Prostate gland (tissue), 2 donors: ENCODE data around the gene TRAK1. TPM values are rescaled to one million over a fixed set of nuclear protein-coding genes. Genes with fewer than 3 reads are reported as not detected.
A peak's percentile ranks its signal among the peaks of the same experiment; 100 is the strongest.

Source experiments
- DNase-seq: peaks from one replicate; pipeline ENCODE4 v3.0.0-alpha.2; 2019; ENCODE audit warnings: low spot score
- H3K27ac ChIP-seq, 2 donors: fragments of 200-600 bp; sonication (generic); 2 replicates each; pipeline ENCODE4 v1.5.1; 2017 to 2019
- H3K27me3 ChIP-seq: fragments of 200-600 bp; sonication (generic); replicated peaks from 2 replicates; pipeline ENCODE4 v1.5.1; 2019; ENCODE audit not compliant: insufficient read depth
- H3K36me3 ChIP-seq, 2 donors: fragments of 200-600 bp; sonication (generic); 1 replicate in 1 of 2; 2 replicates in 1 of 2; pipeline versions ENCODE4 v1.5.1 to v1.8.1; 2017 to 2019
- H3K4me1 ChIP-seq: fragments of 200-600 bp; sonication (generic); replicated peaks from 2 replicates; pipeline ENCODE4 v1.5.1; 2019
- H3K4me3 ChIP-seq, 2 donors: fragments of 200-600 bp; sonication (generic); 2 replicates each; pipeline ENCODE4 v1.5.1; 2017 to 2019
- H3K9me3 ChIP-seq: fragments of 200-600 bp; sonication (generic); 2 replicates; pipeline ENCODE4 v1.5.1; 2017
- POLR2A ChIP-seq: fragments of 450-650 bp; IDR thresholded peaks from one replicate; pipeline ENCODE4 v1.6.1; 2016; ENCODE audit warnings: antibody characterized with exemption, mild to moderate bottlenecking
- POLR2AphosphoS5 ChIP-seq: sonication (generic); formaldehyde crosslinking; IDR thresholded peaks from one replicate; pipeline ENCODE4 v1.6.1; 2017; ENCODE audit warnings: antibody characterized with exemption
- whole genome bisulfite sequencing: methylation state at CpG from one replicate; pipeline ENCODE4 v1.1.5; 2018; 5-methylcytosine and 5-hydroxymethylcytosine counted together
- intact Hi-C: fragments of 100-400 bp; cut with DNase I; formaldehyde crosslinking; loops from one replicate; pipeline ENCODE4 v1.14.2; 2022
- total RNA-seq, 2 donors: library from RNA; depleted of rRNA; stranded (reverse); fragments of >200 nt; gene quantifications; one replicate each; pipeline ENCODE4 v1.1.0, GENCODE V29; 2016
- TF ChIP-seq, protein P1 (sequence below), 4 experiments: fragments of 200-600 bp in 2 of 4; fragments of 450-650 bp in 2 of 4; sonication (generic) in 2 of 4; IDR thresholded peaks; 1 replicate in 3 of 4; 2 replicates in 1 of 4; pipeline ENCODE4 v1.5.1; 2016 to 2019; ENCODE audit warnings: antibody characterized with exemption in 4 of 4, mild to moderate bottlenecking in 2 of 4, moderate library complexity in 2 of 4

Gene TRAK1
- total RNA-seq, 2 donors from 2014 or later, result 35.6 to 80.3 TPM

DNA sequence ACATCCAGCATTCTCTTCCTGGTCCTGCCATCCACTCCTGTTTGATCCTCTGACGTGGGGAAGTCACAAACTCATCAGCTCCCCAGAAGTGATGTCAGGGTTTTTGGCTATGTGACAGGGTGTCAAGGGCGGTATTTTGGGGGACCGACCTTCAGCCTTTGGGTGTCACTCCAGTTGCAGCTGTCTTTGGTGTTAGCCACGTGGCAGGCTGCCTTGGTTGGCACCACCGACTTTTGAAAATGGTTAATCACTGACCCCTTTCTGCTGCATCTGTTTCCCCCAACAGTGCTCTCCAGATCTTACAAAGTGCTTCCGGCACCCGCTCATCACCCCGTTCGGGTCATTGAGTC is 86.6 kb downstream of the TRAK1 start:
- TF ChIP-seq POLR2A, result no peak
- Histone ChIP-seq H3K4me1 (no peaks in the 10 kb centered on the region), H3K9me3 (no peaks in the 10 kb centered on the region), H3K27me3 (no peaks in the 10 kb centered on the region), H3K36me3 (no peaks in the 10 kb centered on the region), H3K4me3 (no peak overlapping the region), H3K27ac (no peak overlapping the region)
- intact Hi-C loops, result no loop called here
- WGBS, result 96% methylated on average over 9 of the region's 9 CpGs
- DNase-seq, result no peak

DNA sequence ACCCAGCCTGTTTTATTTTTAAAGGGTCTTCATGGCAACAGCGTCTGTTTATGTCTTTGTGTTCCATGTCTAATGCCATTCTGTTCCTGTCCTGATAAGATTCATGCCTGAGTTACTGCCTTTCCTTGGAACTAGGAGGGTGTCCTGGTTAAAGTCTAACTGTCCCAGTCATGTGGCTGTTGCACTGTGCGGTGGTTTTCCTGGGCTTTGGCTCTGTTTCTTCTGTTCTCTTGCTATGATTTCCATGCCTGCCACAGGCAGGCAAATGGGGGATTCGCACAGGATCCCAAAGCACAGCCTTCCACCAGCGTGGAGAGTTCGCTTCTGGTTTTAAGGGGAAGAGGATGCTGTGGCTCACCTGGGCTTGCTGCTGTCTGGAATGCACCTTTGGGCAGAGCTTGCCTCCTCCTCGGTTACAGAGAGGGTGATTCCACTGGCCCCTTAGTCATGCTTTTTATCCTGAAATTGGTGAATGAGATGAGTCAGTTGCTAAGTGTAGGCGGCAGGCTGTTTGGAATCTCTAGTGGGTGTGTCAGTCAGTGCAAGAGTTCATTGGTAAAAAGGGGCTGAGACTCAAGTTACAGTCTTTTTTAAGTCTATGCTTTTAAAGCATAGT is 88.1 kb downstream of the TRAK1 start:
- H3K9me3 ChIP-seq, result no peaks in the 10 kb centered on the region
- TF ChIP-seq POLR2A, result no peak
- no peak for TF ChIP-seq POLR2AphosphoS5
- TF ChIP-seq, protein P1, sequence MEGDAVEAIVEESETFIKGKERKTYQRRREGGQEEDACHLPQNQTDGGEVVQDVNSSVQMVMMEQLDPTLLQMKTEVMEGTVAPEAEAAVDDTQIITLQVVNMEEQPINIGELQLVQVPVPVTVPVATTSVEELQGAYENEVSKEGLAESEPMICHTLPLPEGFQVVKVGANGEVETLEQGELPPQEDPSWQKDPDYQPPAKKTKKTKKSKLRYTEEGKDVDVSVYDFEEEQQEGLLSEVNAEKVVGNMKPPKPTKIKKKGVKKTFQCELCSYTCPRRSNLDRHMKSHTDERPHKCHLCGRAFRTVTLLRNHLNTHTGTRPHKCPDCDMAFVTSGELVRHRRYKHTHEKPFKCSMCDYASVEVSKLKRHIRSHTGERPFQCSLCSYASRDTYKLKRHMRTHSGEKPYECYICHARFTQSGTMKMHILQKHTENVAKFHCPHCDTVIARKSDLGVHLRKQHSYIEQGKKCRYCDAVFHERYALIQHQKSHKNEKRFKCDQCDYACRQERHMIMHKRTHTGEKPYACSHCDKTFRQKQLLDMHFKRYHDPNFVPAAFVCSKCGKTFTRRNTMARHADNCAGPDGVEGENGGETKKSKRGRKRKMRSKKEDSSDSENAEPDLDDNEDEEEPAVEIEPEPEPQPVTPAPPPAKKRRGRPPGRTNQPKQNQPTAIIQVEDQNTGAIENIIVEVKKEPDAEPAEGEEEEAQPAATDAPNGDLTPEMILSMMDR (IDR thresholded peaks at IDR 0.05), result no peak
- H3K4me3 ChIP-seq, result no peak overlapping the region
- no peaks in the 10 kb centered on the region for H3K36me3 ChIP-seq
- H3K27ac ChIP-seq, result peak overlapping the region in 1 of 2 donors; percentile 3
- H3K27me3 ChIP-seq, result no peaks in the 10 kb centered on the region
- intact Hi-C loops, result no loop called here
- H3K4me1 ChIP-seq, result no peaks in the 10 kb centered on the region
- 26% methylated on average over 7 of the region's 7 CpGs for WGBS
- DNase-seq, result no peak

DNA sequence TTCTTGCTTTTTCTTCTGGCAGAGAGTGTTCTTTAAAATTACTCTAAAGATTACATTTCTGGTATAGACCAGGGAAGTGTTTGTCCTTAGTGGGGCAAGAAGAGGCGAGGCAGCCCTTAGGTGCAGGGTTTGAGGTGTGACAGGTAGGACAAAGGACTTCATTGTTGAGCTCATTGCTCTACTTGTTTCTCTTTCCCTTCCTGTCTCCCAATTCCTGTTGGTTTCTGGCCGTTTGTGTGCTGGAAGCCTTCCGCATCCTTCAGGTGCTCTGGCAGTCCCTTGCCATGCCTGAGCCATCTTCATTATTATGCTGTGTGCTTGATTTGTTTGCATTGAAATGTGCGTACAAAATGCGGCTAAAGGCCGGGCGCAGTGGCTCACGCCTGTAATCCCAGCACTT is 89.7 kb downstream of the TRAK1 start:
- Histone ChIP-seq H3K4me1 (no peaks in the 10 kb centered on the region), H3K27me3 (no peaks in the 10 kb centered on the region), H3K27ac (peak overlapping the region in 1 of 2 donors; percentile 52), H3K4me3 (no peak overlapping the region), H3K36me3 (no peaks in the 10 kb centered on the region), H3K9me3 (no peaks in the 10 kb centered on the region)
- intact Hi-C loops, result no loop called here
- TF ChIP-seq POLR2AphosphoS5, result peak; percentile 63
- TF ChIP-seq, protein P1 (IDR thresholded peaks at IDR 0.05), result no peak
- no peak for TF ChIP-seq POLR2A
- 52% methylated on average over 8 of the region's 8 CpGs for WGBS
- DNase-seq, result peak; percentile 56

DNA sequence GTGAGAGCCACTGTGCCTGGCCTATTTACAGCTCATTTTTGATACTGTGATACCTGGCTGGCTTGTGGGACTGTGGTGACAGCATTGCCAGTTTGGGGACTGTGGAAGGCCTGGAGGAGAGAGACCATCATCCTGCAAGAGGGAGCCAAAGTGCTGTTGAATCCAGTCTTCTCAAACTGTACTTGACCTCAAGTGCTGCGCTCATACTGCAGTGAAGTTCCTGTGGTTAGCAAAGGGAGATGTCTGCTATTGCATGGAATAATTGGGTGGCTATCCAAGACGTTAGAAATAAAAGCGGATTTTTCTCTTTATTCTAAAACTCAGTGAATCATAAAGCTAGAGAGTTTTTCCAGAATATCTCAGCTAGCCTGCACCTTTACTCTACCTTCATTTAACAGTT is 91.4 kb downstream of the TRAK1 start:
- 57% methylated on average over 3 of the region's 3 CpGs for WGBS
- DNase-seq, result no peak
- H3K4me1 ChIP-seq, result no peaks in the 10 kb centered on the region
- H3K36me3 ChIP-seq, result no peaks in the 10 kb centered on the region
- intact Hi-C loops, result no loop called here
- TF ChIP-seq POLR2A (no peak), POLR2AphosphoS5 (no peak)
- TF ChIP-seq, protein P1 (IDR thresholded peaks at IDR 0.05), result no peak
- no peaks in the 10 kb centered on the region for H3K9me3 ChIP-seq
- H3K27me3 ChIP-seq, result no peaks in the 10 kb centered on the region
- no peak overlapping the region for H3K4me3 ChIP-seq
- H3K27ac ChIP-seq, result no peak overlapping the region

DNA sequence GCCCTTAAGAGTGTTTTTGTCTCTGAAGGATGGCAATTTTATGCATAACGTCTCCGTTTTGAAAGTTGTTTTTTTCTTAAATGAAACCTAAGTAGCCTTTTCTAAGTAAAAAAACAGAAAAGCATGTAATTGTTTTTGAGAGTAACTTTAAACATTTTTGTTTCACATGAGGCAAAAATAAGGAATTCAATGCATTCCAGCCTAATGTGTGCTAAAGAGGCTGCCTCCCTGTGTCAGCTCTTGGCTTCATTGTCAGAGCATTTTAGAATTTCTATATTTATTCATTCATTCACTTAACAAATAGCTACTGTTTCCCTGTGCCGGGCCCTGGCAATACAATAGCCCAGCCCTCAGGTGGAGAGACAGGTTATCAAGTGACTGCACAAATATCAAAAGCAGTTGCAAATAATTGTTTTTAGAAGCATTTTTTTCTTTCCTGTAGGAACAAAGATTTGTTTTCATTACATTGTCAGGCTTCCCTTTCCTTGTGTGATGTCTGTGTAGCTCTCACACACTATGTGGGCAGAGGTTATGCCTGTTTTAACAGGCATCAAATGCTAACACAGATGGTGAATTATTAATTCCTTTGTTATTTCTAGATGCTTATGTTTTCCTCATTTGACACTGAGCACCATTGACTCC is 93.0 kb downstream of the TRAK1 start:
- H3K27ac ChIP-seq, result no peak overlapping the region
- intact Hi-C loops, result no loop called here

More for the DNA sequence above, 93.0 kb downstream of the TRAK1 start:
- no peaks in the 10 kb centered on the region for H3K36me3 ChIP-seq
- no peaks in the 10 kb centered on the region for H3K4me1 ChIP-seq
- no peak for DNase-seq
- no peaks in the 10 kb centered on the region for H3K27me3 ChIP-seq
- WGBS, result 51% methylated on average over 3 of the region's 3 CpGs
- H3K4me3 ChIP-seq, result no peak overlapping the region
- no peaks in the 10 kb centered on the region for H3K9me3 ChIP-seq
- TF ChIP-seq POLR2AphosphoS5, result no peak
- TF ChIP-seq, protein P1 (IDR thresholded peaks at IDR 0.05), result no peak
- TF ChIP-seq POLR2A, result no peak
